Progenitor cell of endocrine pancreas (in vitro differentiated cells): Measurements from ENCODE around the gene RTEL1. TPM values are rescaled to one million over a fixed set of nuclear protein-coding genes. Genes with fewer than 3 reads are reported as not detected.

ENCODE experiments used
- DNase-seq: peaks from one replicate; pipeline ENCODE4 v3.0.0; 2021; ENCODE audit warnings: low spot score; ENCODE audit not compliant: unreplicated experiment
- H3K27ac Mint-ChIP-seq: 2 replicates; pipeline ENCODE4 v1.8.0; 2021; ENCODE audit warnings: mild to moderate bottlenecking, moderate library complexity, mixed read lengths
- H3K27me3 Mint-ChIP-seq: 2 replicates; pipeline ENCODE4 v1.8.0; 2021; ENCODE audit warnings: mixed read lengths
- H3K36me3 Mint-ChIP-seq: 2 replicates; pipeline ENCODE4 v1.8.0; 2022; ENCODE audit warnings: mixed read lengths; ENCODE audit not compliant: insufficient read depth
- H3K4me1 Mint-ChIP-seq: 2 replicates; pipeline ENCODE4 v1.8.0; 2021; ENCODE audit warnings: low read depth, mixed read lengths
- H3K4me3 Mint-ChIP-seq: 2 replicates; pipeline ENCODE4 v1.8.0; 2021; ENCODE audit warnings: low read depth, mild to moderate bottlenecking, moderate library complexity, mixed read lengths
- H3K9me3 Mint-ChIP-seq: 2 replicates; pipeline ENCODE4 v1.8.0; 2021; ENCODE audit warnings: low read depth, mixed read lengths
- total RNA-seq: library from RNA; stranded (reverse); gene quantifications from 2 replicates; pipeline ENCODE4 v1.2.1, GENCODE V29; 2021
- TF ChIP-seq, protein P1 (sequence below): fragments of 200-600 bp; sonication (generic); IDR thresholded peaks from one replicate; pipeline ENCODE4 v1.5.0; 2021; ENCODE audit warnings: antibody characterized with exemption, mild to moderate bottlenecking; ENCODE audit not compliant: unreplicated experiment

The RTEL1 gene
- total RNA-seq, 1 donor from 2014 or later = 35.5 TPM

DNA sequence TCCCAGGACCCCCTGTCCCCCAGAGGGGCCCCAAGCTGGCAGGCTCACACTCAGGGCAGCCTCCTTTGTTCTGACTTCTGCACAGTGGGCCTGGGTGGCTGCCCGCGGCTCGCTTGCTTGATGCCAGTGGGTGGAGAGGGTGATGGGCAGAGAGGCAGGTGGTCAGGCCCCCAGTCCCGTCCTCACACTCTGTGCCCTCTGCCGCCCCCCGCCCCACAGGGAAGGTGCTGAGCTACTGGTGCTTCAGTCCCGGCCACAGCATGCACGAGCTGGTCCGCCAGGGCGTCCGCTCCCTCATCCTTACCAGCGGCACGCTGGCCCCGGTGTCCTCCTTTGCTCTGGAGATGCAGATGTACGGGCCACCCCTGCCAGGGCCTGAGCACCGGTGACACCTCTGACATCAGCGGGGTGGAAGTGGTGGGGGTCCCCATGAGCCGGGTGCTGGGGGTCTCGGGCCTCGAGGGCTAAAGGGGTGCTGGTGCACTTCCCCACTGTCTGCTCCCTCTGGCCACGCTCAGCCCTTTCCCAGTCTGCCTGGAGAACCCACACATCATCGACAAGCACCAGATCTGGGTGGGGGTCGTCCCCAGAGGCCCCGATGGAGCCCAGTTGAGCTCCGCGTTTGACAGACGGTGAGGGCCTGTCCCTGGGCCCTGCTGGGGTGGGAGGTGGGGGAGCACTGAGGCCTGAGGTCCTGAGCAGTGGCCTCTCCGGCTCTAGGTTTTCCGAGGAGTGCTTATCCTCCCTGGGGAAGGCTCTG lies 29.5 kb downstream of the RTEL1 start:
- Mint-ChIP-seq H3K27me3 (no peaks in the 10 kb centered on the region), H3K9me3 (no peaks in the 10 kb centered on the region), H3K36me3 (no peaks in the 10 kb centered on the region), H3K4me1 (no peaks in the 10 kb centered on the region), H3K4me3 (no peak overlapping the region), H3K27ac (no peak overlapping the region)
- TF ChIP-seq, protein P1, sequence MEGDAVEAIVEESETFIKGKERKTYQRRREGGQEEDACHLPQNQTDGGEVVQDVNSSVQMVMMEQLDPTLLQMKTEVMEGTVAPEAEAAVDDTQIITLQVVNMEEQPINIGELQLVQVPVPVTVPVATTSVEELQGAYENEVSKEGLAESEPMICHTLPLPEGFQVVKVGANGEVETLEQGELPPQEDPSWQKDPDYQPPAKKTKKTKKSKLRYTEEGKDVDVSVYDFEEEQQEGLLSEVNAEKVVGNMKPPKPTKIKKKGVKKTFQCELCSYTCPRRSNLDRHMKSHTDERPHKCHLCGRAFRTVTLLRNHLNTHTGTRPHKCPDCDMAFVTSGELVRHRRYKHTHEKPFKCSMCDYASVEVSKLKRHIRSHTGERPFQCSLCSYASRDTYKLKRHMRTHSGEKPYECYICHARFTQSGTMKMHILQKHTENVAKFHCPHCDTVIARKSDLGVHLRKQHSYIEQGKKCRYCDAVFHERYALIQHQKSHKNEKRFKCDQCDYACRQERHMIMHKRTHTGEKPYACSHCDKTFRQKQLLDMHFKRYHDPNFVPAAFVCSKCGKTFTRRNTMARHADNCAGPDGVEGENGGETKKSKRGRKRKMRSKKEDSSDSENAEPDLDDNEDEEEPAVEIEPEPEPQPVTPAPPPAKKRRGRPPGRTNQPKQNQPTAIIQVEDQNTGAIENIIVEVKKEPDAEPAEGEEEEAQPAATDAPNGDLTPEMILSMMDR = no peak
- DNase-seq = no peak

DNA sequence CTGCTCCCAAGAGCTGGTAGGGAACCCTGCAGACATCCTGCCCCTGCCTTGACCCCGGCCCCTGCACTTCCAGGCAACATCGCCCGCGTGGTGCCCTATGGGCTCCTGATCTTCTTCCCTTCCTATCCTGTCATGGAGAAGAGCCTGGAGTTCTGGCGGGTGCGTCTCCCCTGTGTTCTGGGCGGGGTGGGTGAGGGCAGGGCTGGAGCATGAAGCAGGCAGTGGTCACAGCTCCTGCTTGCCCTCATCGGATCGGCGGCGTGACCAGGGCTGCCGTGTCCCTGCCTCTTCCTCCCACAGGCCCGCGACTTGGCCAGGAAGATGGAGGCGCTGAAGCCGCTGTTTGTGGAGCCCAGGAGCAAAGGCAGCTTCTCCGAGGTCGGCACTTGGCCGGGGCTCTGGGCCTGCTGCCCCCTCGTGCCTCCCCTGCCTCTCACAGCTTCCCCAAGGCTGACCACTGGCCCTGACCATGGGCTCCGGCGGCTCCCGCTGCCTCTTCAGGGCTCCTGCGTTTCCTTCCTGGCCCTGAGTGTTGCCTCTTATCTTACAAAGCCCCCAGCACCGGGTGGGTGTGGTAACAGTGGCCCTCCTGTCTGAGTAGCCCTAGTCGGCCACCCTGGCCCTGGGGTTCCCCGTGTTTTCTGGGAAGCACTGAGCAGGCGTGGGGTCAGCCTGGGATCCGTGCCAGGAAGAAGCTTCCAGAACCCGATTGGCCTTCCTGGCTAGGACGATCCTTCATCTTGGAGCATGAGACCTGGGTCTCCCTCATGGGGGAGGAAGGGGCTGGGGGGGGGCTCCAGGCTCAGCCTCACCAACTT lies 30.3 kb downstream of the RTEL1 start:
- no peak for DNase-seq
- Mint-ChIP-seq H3K27me3 (no peaks in the 10 kb centered on the region), H3K36me3 (no peaks in the 10 kb centered on the region), H3K9me3 (no peaks in the 10 kb centered on the region), H3K27ac (no peak overlapping the region), H3K4me3 (no peak overlapping the region), H3K4me1 (no peaks in the 10 kb centered on the region)
- TF ChIP-seq, protein P1 = no peak

DNA sequence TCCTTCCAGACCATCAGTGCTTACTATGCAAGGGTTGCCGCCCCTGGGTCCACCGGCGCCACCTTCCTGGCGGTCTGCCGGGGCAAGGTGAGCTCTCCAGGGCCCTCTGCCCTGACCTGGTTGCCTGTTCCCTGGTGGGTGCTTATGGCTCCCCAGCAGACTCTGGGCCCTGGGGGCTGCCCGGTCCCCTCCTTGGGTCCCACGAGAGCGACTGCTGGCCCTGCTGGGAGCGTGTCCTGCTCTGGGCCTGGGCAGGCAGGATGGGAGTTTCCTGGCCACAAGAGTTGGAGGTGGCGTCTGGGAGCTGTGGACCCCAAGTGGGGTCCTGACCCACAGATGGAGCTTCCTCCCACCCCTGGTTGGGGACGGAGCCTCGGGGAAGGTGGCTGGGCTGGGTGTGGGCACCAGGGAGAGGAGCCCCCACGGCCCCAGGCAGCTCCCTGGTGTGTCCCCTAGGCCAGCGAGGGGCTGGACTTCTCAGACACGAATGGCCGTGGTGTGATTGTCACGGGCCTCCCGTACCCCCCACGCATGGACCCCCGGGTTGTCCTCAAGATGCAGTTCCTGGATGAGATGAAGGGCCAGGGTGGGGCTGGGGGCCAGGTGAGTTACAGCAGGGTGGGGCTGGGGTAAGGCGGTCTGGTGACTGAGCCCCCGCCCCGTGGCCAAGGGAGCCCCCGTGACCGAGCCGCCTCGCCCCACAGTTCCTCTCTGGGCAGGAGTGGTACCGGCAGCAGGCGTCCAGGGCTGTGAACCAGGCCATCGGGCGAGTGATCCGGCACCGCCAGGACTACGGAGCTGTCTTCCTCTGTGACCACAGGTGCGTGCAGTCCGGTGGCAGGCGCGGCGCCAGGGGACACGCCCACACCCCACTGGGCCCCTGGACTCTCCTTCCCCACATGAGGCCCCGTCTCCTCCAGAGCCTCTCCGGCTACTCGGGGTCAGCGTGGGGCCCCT lies 31.2 kb downstream of the RTEL1 start:
- no peak for DNase-seq
- no peaks in the 10 kb centered on the region for H3K4me1 Mint-ChIP-seq
- peaks cover 2% of the 10 kb centered on the region for H3K36me3 Mint-ChIP-seq
- no peaks in the 10 kb centered on the region for H3K9me3 Mint-ChIP-seq
- no peaks in the 10 kb centered on the region for H3K27me3 Mint-ChIP-seq
- H3K27ac Mint-ChIP-seq = no peak overlapping the region
- H3K4me3 Mint-ChIP-seq = no peak overlapping the region
- TF ChIP-seq, protein P1 = no peak

DNA sequence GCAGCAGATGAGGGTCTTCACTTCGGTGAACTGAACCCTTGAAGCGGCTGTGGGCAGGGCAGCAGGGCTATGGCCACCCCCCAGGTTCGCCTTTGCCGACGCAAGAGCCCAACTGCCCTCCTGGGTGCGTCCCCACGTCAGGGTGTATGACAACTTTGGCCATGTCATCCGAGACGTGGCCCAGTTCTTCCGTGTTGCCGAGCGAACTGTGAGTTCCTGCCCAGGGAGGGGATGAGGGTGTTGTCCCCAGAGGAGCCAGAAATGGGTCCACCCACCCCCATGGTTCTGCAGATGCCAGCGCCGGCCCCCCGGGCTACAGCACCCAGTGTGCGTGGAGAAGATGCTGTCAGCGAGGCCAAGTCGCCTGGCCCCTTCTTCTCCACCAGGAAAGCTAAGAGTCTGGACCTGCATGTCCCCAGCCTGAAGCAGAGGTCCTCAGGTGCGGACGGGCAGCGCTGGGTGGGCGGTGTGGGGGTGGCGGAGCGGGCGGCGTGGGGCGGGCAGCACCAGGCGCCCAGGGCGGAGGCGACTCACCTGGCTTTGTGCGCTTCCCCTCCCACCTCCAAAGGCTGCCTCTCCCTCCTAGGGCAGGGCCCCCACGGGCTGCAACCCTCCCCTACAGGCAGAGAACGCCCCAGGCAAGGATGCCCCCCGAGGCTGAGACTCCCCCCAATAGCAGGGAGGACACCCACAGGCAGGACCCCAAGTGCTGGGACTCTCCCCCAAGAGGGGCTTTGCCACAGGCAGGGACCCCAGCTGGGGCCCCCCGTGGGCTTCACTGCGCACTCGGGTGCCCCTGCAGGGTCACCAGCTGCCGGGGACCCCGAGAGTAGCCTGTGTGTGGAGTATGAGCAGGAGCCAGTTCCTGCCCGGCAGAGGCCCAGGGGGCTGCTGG lies 32.1 kb downstream of the RTEL1 start:
- no peak for DNase-seq
- no peaks in the 10 kb centered on the region for H3K27me3 Mint-ChIP-seq
- no peak overlapping the region for H3K27ac Mint-ChIP-seq
- TF ChIP-seq, protein P1 = no peak
- no peaks in the 10 kb centered on the region for H3K4me1 Mint-ChIP-seq
- H3K4me3 Mint-ChIP-seq = no peak overlapping the region
- no peaks in the 10 kb centered on the region for H3K9me3 Mint-ChIP-seq
- peaks cover 2% of the 10 kb centered on the region for H3K36me3 Mint-ChIP-seq
